Ovary (tissue), 9 donors: Measurements from ENCODE around the gene DRC1. TPM values are rescaled to one million over a fixed set of nuclear protein-coding genes. Genes with fewer than 3 reads are reported as not detected.
A peak's percentile ranks its signal among the peaks of the same experiment; 100 is the strongest.

Source experiments
- DNase-seq, 5 donors: peaks; one replicate each; pipeline ENCODE4 v3.0.0-alpha.2; 2019 to 2020
- H3K27ac ChIP-seq, 2 donors: fragments of 200-600 bp; one replicate each; pipeline versions ENCODE4 v1.5.1 to v1.8.0; 2019 to 2022
- H3K27me3 ChIP-seq: fragments of 200-600 bp; one replicate; pipeline ENCODE4 v1.8.0; 2022
- H3K36me3 ChIP-seq: fragments of 200-600 bp; sonication (generic); one replicate; pipeline ENCODE4 v1.5.1; 2019
- H3K4me1 ChIP-seq: one replicate; pipeline ENCODE4 v1.8.1; 2013; ENCODE audit warnings: mild to moderate bottlenecking, moderate library complexity; ENCODE audit not compliant: insufficient read depth
- H3K4me3 ChIP-seq: fragments of 200-600 bp; sonication (generic); one replicate; pipeline ENCODE4 v1.5.1; 2017
- H3K9me3 ChIP-seq, 2 donors: fragments of 200-600 bp in 1 of 2; sonication (generic) in 1 of 2; one replicate each; pipeline versions ENCODE4 v1.5.1 to v1.8.1; 2013 to 2019; ENCODE audit warnings: mild to moderate bottlenecking in 1 of 2, moderate library complexity in 1 of 2
- CTCF ChIP-seq, 3 donors: fragments of 450-650 bp in 2 of 3; fragments of 200-600 bp in 1 of 3; IDR thresholded peaks; one replicate each; pipeline versions ENCODE4 v1.5.1 to v1.8.0; 2016 to 2022; ENCODE audit warnings: antibody characterized with exemption in 3 of 3, mild to moderate bottlenecking in 1 of 3
- EP300 ChIP-seq: sonication (generic); formaldehyde crosslinking; IDR thresholded peaks from one replicate; pipeline ENCODE4 v1.6.1; 2017; ENCODE audit warnings: antibody characterized with exemption
- POLR2A ChIP-seq: fragments of 450-650 bp; IDR thresholded peaks from one replicate; pipeline ENCODE4 v1.6.1; 2017; ENCODE audit warnings: antibody characterized with exemption, mild to moderate bottlenecking, moderate library complexity
- WGBS, 3 donors: extraction: QIAGEN DNeasy Blood & Tissue Kit in 1 of 3; methylation state at CpG; one replicate each; pipeline versions ENCODE4 v1.1.5 to v1.1.7; 2013 to 2017; 5-methylcytosine and 5-hydroxymethylcytosine counted together
- intact Hi-C, 4 donors: fragments of 100-400 bp; cut with DNase I; formaldehyde crosslinking; loops; one replicate each; pipeline versions ENCODE4 v1.11.0 to v1.15.1; 2022 to 2023
- polyA plus RNA-seq, 2 donors: library from polyadenylated mRNA; stranded (reverse); fragments of 200-250 nt in 1 of 2; fragments of 350-450 nt in 1 of 2; fragmentation: Illumina TruSeq in 1 of 2; extraction: RNeasy Lipid Tissue Mini Kit (QIAGEN cat#74804) in 1 of 2; gene quantifications; one replicate each; pipeline ENCODE4 v1.2.3, GENCODE V29; 2013 to 2014
- total RNA-seq, 7 donors: library from RNA; depleted of rRNA in 2 of 7; stranded (reverse); fragments of >200 nt in 2 of 7; fragmentation: NEBNext Ultra II Directional in 3 of 7; extraction: Animal tissue kit (Norgen Biotek cat#: 25700) in 3 of 7; gene quantifications; one replicate each; pipeline versions ENCODE4 v1.1.0 to v1.2.4, GENCODE V29; 2016 to 2023
- donor health status: DM: no; HTN: no; CAD: no; lungs with moderate emphysema.
- donor health status: DM: no; HTN: no; CAD: no.
- donor health status: Bipolar disorder and iron deficiency.
- donor health status: DM: yes; HTN: yes; CAD: no.
- donor health status: DM: no; HTN: no; CAD: no.
- donor health status: DM: yes; HTN: yes; CAD: no.

DRC1 gene
- total and polyA plus RNA-seq, 9 donors: 0.05 to 11.8 (median 1.2) TPM; not detected in 3

- 89 to 97% (median 95%) methylated on average over 6 of the region's 6 CpGs for WGBS, 3 donors
- H3K9me3 ChIP-seq: no peaks in the 10 kb centered on the region
- H3K4me1 ChIP-seq: peaks cover 5% of the 10 kb centered on the region
- intact Hi-C loops: no loop called here
- TF ChIP-seq POLR2A (no peak), EP300 (no peak), CTCF (IDR thresholded peaks at IDR 0.05) (no peak)
- H3K4me3 ChIP-seq: no peak overlapping the region
- H3K27ac ChIP-seq: no peak overlapping the region
- H3K27me3 ChIP-seq: no peaks in the 10 kb centered on the region
- no peak for DNase-seq
- no peaks in the 10 kb centered on the region for H3K36me3 ChIP-seq
Measured at GRCh38 chr2:26475037-26475436, 73.3 kb downstream of the DRC1 start.

GRCh38 chr2:26475832-26476501 lies 74.2 kb downstream of the DRC1 start:
- no peak overlapping the region for H3K27ac ChIP-seq
- TF ChIP-seq EP300 (no peak), CTCF (IDR thresholded peaks at IDR 0.05) (no peak), POLR2A (no peak)
- H3K27me3 ChIP-seq: no peaks in the 10 kb centered on the region
- intact Hi-C loops: no loop called here
- H3K4me1 ChIP-seq: peaks cover 10% of the 10 kb centered on the region
- DNase-seq: no peak
- WGBS, 3 donors: 74 to 86% (median 85%) methylated on average over 22 of the region's 22 CpGs
- H3K9me3 ChIP-seq: no peaks in the 10 kb centered on the region
- no peaks in the 10 kb centered on the region for H3K36me3 ChIP-seq
- no peak overlapping the region for H3K4me3 ChIP-seq

- DNase-seq: no peak
- no peaks in the 10 kb centered on the region for H3K9me3 ChIP-seq
- H3K4me1 ChIP-seq: peaks cover 13% of the 10 kb centered on the region
- no peaks in the 10 kb centered on the region for H3K27me3 ChIP-seq
- no peak for TF ChIP-seq EP300
- no peak for TF ChIP-seq CTCF (IDR thresholded peaks at IDR 0.05)
- no peak for TF ChIP-seq POLR2A
- H3K36me3 ChIP-seq: no peaks in the 10 kb centered on the region
- no peak overlapping the region for H3K27ac ChIP-seq
- intact Hi-C loops: no loop called here
- 76 to 88% (median 80%) methylated on average over 33 of the region's 33 CpGs for WGBS, 3 donors
- no peak overlapping the region for H3K4me3 ChIP-seq
Measured at GRCh38 chr2:26477126-26477910, 75.6 kb downstream of the DRC1 start.

- TF ChIP-seq CTCF (IDR thresholded peaks at IDR 0.05): no peak
- TF ChIP-seq EP300: no peak
- TF ChIP-seq POLR2A: no peak
- no peaks in the 10 kb centered on the region for H3K27me3 ChIP-seq
- peaks cover 13% of the 10 kb centered on the region for H3K4me1 ChIP-seq
- 12 to 14% (median 13%) methylated on average over 2 to 3 of the region's 3 CpGs for WGBS, 3 donors
- H3K9me3 ChIP-seq: no peaks in the 10 kb centered on the region
- intact Hi-C loops: no loop called here
- H3K27ac ChIP-seq: no peak within 1 kb of the TSS
- peak; percentile 41 to 71 (median 59) for DNase-seq
- no peak within 1 kb of the TSS for H3K4me3 ChIP-seq
- H3K36me3 ChIP-seq: no peaks in the 10 kb centered on the region
Measured at GRCh38 chr2:26477911-26478253, 76.2 kb downstream of the DRC1 start, which contains the start of gene OTOF. OTOF (minus strand) TSS chr2:26478124.
